IMR-90 (cell line): ENCODE results near the gene ITGA2.

Experiments
- BHLHE40 ChIP-seq: fragments of 150-350 bp; IDR thresholded peaks from 2 replicates; pipeline ENCODE4 v1.6.1; 2016; ENCODE audit warnings: mild to moderate bottlenecking, low read depth, low read length
- CTCF ChIP-seq: conservative IDR thresholded peaks from 2 replicates; pipeline ENCODE4 v1.5.1; 2012; ENCODE audit warnings: mild to moderate bottlenecking, low read depth, low read length, improper control_type of control experiment
- ELK1 ChIP-seq: fragments of 150-350 bp; IDR thresholded peaks from 2 replicates; pipeline ENCODE4 v1.6.1; 2016; ENCODE audit warnings: low read depth, mild to moderate bottlenecking, low read length, moderate library complexity, borderline replicate concordance
- MAFK ChIP-seq: IDR thresholded peaks from 2 replicates; pipeline ENCODE4 v1.6.1; 2012; ENCODE audit warnings: low read depth, low read length, improper control_type of control experiment
- MAZ ChIP-seq: IDR thresholded peaks from 2 replicates; pipeline ENCODE4 v1.6.1; 2012; ENCODE audit warnings: low read depth, mild to moderate bottlenecking, low read length, improper control_type of control experiment, moderate library complexity, borderline replicate concordance
- MXI1 ChIP-seq: IDR thresholded peaks from 2 replicates; pipeline ENCODE4 v1.6.1; 2012; ENCODE audit warnings: low read depth, mild to moderate bottlenecking, low read length, moderate library complexity, borderline replicate concordance
- NFE2L2 ChIP-seq: fragments of 150-350 bp; IDR thresholded peaks from 2 replicates; pipeline ENCODE4 v1.6.1; 2016; ENCODE audit warnings: low read depth, mild to moderate bottlenecking, low read length
- POLR2A ChIP-seq: IDR thresholded peaks from 2 replicates; pipeline ENCODE4 v1.6.1; 2012; ENCODE audit warnings: mild to moderate bottlenecking, low read depth, low read length
- RCOR1 ChIP-seq: IDR thresholded peaks from 2 replicates; pipeline ENCODE4 v1.6.1; 2012; ENCODE audit warnings: mild to moderate bottlenecking, low read length, improper control_type of control experiment; ENCODE audit not compliant: insufficient replicate concordance
- RFX5 ChIP-seq: IDR thresholded peaks from 2 replicates; pipeline ENCODE4 v1.8.0; 2012; ENCODE audit warnings: low read depth, mild to moderate bottlenecking, low read length, moderate library complexity
- SMC3 ChIP-seq: fragments of 150-350 bp; IDR thresholded peaks from 2 replicates; pipeline ENCODE4 v1.6.1; 2016; ENCODE audit warnings: low read depth, mild to moderate bottlenecking, antibody characterized with exemption, low read length, moderate library complexity
- USF2 ChIP-seq: fragments of 150-350 bp; IDR thresholded peaks from 2 replicates; pipeline ENCODE4 v1.6.1; 2017; ENCODE audit warnings: mild to moderate bottlenecking, antibody characterized with exemption, low read length, low read depth

- TF ChIP-seq CTCF, result no peak
- no peak for TF ChIP-seq SMC3
- no peak for TF ChIP-seq POLR2A
- TF ChIP-seq MXI1, result no peak
- no peak for TF ChIP-seq USF2
- TF ChIP-seq MAZ, result no peak
- no peak for TF ChIP-seq MAFK
- no peak for TF ChIP-seq ELK1
- no peak for TF ChIP-seq RCOR1
- no peak for TF ChIP-seq BHLHE40
- no peak for TF ChIP-seq NFE2L2
- no peak for TF ChIP-seq RFX5
Observed at GRCh38 chr5:53089481-53089991, 100.4 kb downstream of the ITGA2 start.
